Fibroblast of skin of left biceps (primary cell): ENCODE results near the gene HAPLN1.

ENCODE experiments used
- DNase-seq, 2 experiments: peaks; one replicate each; pipeline ENCODE4 v3.0.0-alpha.2; 2013; ENCODE audit warnings: low read depth in 2 of 2

The HAPLN1 gene

GRCh38 chr5:83641946-83642345 lies 78.7 kb downstream of the HAPLN1 start:
- DNase-seq, result no peak

DNA sequence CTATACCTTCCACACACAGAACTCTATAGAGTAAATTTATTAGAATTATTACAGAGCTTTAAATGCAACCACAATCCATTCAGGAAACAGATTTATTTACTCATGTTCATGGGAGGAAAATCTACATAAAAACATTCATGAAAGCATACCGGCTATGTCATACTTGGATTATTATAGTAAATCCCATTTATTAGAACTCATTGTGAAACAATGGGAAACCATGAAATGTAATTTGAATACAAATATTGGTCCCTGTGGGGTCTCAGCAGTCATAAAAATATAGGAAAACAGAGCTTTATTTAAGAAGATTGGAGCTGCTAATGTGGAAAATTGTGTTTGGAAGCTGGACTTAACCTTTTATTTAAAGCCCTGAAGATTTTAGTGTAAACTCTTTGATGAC lies 80.7 kb downstream of the HAPLN1 start:
- DNase-seq, result no peak

DNA sequence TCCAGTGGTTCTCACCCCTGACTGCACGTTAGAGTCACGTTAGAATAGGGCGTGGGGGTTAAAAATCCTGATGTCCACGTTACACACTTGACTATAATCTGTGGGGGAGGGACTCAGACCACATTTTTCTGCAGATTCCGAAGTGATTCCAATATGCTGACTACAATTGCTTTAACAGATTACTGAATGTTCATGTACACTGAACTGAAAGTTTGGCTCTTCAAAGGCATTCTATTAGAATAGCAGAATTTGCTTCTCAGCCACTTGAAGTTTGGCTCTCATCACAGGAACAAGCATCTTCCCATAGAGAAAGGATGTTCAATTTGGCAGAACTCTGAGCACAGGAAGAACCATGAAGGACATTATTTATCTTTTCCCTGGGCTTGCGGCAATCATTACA lies 84.5 kb downstream of the HAPLN1 start:
- no peak for DNase-seq

GRCh38 chr5:83633285-83633684 lies 87.4 kb downstream of the HAPLN1 start:
- no peak for DNase-seq

DNA sequence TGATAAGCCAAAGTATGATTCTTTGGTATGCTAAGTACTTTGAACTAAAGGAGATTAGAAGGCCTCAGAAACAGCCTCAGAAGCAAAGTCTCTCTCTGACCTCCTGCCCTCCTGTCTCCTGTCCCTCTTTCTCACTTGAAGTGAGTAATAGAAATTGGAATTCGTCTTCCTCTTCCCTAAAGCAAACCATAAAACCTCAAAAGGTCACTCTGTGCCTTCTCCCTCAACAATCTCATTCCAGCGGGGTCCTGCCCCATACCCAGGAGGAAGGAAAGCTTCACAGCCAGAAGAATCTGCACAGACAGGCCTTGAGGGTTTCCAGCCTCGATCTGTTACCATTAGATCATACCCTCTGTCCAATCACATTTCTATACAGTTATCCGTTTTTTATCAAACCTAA lies 87.8 kb downstream of the HAPLN1 start:
- DNase-seq, result no peak

DNA sequence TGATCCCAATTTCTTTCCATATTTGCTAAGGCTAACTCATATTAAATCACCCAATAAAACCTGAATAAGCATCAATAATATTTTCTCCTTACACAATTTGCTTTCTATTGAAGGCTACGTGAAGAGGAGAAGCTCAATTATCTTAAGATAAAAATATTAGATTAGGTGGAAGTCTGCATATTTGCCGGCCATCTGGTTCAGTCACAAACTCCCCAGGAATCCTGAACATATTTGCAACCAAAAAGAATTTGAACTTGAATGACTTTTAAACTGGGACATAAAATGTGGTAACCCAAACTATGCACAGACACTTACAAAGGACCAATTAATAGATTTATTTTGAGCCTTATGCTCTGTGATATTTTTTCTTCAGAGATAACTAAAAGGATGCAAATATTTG lies 92.3 kb downstream of the HAPLN1 start:
- DNase-seq, result no peak

GRCh38 chr5:83614841-83615240 lies 105.8 kb downstream of the HAPLN1 start:
- DNase-seq, result no peak

DNA sequence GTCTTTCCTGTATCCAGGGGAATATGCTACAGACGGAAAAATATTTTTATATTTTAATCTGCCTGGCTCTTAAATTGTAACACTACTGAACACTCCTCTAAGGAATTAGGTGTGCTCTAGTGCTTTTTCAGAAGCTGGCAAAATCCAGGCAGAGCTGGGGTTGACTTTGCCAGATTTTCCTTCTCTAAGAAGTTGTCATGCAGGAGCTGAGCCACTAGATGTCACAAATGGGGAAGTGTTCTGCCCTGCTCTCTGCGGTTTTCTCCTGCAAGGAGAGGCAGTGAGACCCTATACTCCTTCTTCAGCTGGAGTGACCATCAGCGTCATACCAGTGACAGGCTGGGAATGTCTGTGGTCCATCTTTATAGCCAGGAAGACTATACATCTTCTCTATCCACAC lies 112.5 kb downstream of the HAPLN1 start:
- no peak for DNase-seq

DNA sequence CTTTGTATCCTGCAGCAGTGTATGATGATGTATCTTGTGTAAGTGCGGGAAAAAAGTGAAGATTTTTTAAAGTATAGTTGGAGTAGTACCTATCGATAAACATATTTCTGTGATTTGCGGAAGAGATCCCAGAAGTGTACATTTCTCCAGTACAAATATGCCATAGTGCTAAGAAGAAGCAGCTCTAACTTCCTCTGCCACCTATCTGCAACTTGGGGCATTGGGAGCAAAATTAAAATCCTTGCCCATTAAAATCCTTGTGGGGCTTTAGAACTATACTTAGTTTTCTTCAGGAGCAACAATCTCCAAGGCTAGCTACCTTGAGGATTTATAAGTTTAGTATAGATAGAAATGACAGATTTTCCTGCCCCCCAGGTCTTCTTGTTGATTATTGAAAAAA lies 125.4 kb downstream of the HAPLN1 start:
- no peak for DNase-seq

DNA sequence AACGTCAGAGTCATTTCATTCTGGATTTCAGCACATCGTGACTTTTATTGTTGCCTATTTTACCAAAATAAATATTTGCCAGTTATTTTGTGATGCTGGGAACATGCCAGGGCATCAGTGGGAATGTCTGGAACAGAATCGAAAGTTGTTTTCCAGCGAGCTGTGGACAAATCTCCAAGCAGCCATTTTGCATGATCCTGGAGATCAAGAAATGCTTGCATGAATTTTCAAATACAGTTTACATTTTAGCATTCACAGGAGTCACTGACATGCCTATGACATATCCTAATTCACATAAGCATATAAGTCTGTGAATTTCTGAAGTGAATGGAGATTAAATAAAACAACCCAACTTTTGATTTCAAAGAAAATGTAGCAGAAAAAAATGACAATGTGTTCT lies 129.7 kb downstream of the HAPLN1 start:
- no peak for DNase-seq

GRCh38 chr5:83589786-83590185 lies 130.9 kb downstream of the HAPLN1 start:
- no peak for DNase-seq
